DMS 273 treated with DMSO at 0.1 percent for 48 hours (cell line): Measurements from ENCODE around the gene IDI2.

ENCODE experiments used
- DNase-seq: peaks from one replicate; lab custom pipeline; 2025; lab: John Stamatoyannopoulos, UW

The IDI2 gene

DNA sequence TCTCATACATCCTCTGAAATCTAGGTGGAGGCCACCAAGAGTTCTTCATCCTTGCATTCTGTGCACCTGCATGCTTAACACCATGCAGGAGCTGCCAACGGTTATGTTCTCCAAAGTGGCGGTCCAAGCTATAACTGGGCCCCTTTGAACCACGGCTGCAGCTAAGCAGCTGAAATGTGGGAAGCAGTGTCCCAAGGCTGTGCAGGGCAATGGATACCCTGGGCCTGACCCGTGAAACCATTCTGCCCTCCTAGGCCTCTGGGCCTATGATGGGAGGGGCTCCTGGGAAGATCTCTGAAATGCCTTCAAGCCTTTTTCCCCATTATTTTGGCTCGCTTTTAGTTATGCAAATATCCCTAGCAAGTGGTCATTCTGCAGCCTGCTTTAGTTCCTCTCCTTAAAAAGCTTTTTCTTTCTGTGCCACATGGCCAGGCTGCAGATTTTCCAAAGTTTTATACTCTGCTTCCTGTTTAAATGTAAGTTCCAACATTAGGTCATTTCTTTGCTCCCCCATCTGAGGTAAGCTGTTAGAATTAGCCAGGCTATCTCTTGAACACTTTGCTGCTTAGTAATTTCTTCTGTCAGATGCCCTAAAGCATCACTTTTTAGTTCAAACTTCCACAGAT lies 45.1 kb downstream of the IDI2 start:
- no peak for DNase-seq

- no peak for DNase-seq
Observed at GRCh38 chr10:978826-979421, 46.7 kb downstream of the IDI2 start.

- no peak for DNase-seq
Observed at GRCh38 chr10:976316-976715, 49.3 kb downstream of the IDI2 start.

GRCh38 chr10:974785-975074 lies 50.9 kb downstream of the IDI2 start:
- no peak for DNase-seq

GRCh38 chr10:974038-974784 lies 51.4 kb downstream of the IDI2 start:
- DNase-seq, result no peak

- no peak for DNase-seq
Observed at GRCh38 chr10:972763-973162, 52.9 kb downstream of the IDI2 start.

DNA sequence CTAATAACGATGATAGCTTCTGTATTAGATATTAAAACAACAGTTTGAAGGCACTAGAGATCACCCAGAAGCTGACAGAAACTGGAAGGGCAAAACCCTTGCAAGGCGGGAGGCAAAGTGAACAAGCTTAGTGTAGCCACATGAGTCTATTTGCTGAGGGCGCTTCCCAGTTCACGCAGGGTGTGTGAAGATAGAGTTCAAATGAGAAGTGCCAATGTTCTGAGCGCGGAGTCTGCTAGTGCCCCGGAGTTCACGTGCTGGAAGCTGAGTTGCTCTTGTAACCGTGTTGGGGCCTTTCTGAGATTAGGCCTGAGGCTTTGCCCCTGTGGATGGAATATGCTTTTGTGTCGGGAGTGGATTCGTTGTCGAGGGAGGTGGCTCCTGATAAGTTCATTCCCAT lies 54.0 kb downstream of the IDI2 start:
- no peak for DNase-seq

DNA sequence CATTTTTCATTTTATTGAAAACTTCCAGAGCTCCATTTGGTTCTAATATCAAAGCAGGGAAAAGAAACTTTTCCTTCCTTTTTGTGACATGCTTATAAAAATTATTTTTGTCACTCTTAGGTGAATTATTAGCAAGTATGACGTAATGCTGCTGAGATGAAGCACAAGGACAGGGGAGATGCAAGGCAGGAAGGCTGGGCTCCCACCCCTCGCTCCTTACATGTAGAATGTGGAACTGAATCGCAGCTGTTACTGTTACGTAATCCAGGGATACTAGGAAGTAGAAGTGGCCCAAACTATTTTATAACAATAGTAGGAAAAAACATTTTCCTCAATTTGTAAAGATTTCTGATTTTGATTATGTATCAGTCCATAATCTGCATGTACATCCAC lies 54.5 kb downstream of the IDI2 start:
- no peak for DNase-seq

GRCh38 chr10:970311-971149 lies 55.1 kb downstream of the IDI2 start:
- DNase-seq, result no peak

DNA sequence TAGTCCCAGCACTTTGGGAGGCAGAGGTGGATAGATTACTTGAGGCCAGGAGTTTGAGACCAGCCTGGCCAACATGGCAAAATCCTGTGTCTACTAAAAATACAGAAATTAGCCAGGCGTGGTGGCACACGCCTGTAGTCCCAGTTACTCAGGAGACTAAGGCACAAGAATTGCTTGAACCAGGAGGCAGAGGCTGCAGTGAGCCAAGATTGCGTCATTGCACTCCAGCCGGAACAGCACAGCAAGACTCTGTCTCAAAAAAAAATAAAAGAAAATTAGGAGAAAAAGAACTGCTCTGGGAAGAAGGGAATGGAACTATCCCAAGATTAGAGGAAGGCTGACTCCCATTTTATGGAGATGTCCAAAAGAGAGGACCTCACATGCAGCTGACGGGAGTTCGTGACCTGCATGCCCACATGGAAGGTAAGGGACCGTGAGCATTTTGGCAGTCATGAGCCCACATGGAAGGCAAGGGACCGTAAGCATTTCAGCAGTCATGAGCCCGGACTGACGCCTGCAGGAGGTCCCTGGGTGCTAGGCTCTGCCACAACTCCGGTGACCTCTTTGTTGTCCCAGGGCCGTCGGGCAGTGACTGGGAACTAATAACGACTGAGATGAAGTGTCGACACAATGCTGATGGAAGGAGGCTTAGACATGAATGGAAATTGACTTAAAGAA lies 56.0 kb downstream of the IDI2 start:
- DNase-seq, result no peak
